Astrocyte of the spinal cord (primary cell): Measurements from ENCODE around the gene BRAT1.

ENCODE experiments used
- DNase-seq: peaks from one replicate; pipeline ENCODE4 v3.0.0; 2011; ENCODE audit warnings: low read depth, low spot score
- H3K4me3 ChIP-seq: 2 replicates; pipeline ENCODE4 v1.5.1; 2011; ENCODE audit warnings: low read depth, mild to moderate bottlenecking, low read length, moderate library complexity
- CTCF ChIP-seq: IDR thresholded peaks from 2 replicates; pipeline ENCODE4 v1.5.1; 2012; ENCODE audit warnings: low read depth, mild to moderate bottlenecking, low read length, inconsistent platforms
- in situ Hi-C: cut with HindIII; loops from 2 replicates; pipeline ENCODE4 v1.10.0; 2017; ENCODE audit warnings: low sequenced_read_pairs

The BRAT1 gene

GRCh38 chr7:2522780-2523433, 32.4 kb downstream of the BRAT1 start:
- TF ChIP-seq CTCF: no peak
- peak; percentile 54 for DNase-seq
- H3K4me3 ChIP-seq: no peak overlapping the region
- in situ Hi-C loops: no loop called here

GRCh38 chr7:2521952-2522591, 33.3 kb downstream of the BRAT1 start:
- no peak for DNase-seq
- in situ Hi-C loops: no loop called here
- TF ChIP-seq CTCF: no peak
- H3K4me3 ChIP-seq: peak overlapping the region; percentile 52

GRCh38 chr7:2521341-2521745, 34.0 kb downstream of the BRAT1 start:
- DNase-seq: no peak
- peak overlapping the region; percentile 52 for H3K4me3 ChIP-seq
- in situ Hi-C loops: no loop called here
- TF ChIP-seq CTCF: no peak

GRCh38 chr7:2520761-2521290, 34.5 kb downstream of the BRAT1 start:
- no peak for DNase-seq
- TF ChIP-seq CTCF: no peak
- in situ Hi-C loops: no loop called here
- H3K4me3 ChIP-seq: peak overlapping the region; percentile 52

- in situ Hi-C loops: no loop called here
- peak overlapping the region; percentile 52 for H3K4me3 ChIP-seq
- peak; percentile 3 for TF ChIP-seq CTCF
- no peak for DNase-seq
Observed at GRCh38 chr7:2520131-2520760, 35.1 kb downstream of the BRAT1 start.

- peak; percentile 90 for DNase-seq
- in situ Hi-C loops: no loop called here
- no peak for TF ChIP-seq CTCF
- peak within 1 kb of the TSS; percentile 52 for H3K4me3 ChIP-seq
Observed at GRCh38 chr7:2519119-2519930, 36.0 kb downstream of the BRAT1 start, which contains the start of gene LFNG. TSS of gene LFNG (plus strand) at chr7:2519774. CDS start at chr7:2519862, 88 bp downstream.
